NCI-H1930 (cell line): ENCODE data around the gene SINHCAF.
"Not testable (repeated sequence)": the region's sequence is repeated elsewhere in the genome, so short reads cannot be mapped to it uniquely, and the experiment has no call there.

Experiments used
- DNase-seq, 2 experiments: peaks; one replicate each; lab custom pipeline; 2025; lab: John Stamatoyannopoulos, UW

The SINHCAF gene

DNA sequence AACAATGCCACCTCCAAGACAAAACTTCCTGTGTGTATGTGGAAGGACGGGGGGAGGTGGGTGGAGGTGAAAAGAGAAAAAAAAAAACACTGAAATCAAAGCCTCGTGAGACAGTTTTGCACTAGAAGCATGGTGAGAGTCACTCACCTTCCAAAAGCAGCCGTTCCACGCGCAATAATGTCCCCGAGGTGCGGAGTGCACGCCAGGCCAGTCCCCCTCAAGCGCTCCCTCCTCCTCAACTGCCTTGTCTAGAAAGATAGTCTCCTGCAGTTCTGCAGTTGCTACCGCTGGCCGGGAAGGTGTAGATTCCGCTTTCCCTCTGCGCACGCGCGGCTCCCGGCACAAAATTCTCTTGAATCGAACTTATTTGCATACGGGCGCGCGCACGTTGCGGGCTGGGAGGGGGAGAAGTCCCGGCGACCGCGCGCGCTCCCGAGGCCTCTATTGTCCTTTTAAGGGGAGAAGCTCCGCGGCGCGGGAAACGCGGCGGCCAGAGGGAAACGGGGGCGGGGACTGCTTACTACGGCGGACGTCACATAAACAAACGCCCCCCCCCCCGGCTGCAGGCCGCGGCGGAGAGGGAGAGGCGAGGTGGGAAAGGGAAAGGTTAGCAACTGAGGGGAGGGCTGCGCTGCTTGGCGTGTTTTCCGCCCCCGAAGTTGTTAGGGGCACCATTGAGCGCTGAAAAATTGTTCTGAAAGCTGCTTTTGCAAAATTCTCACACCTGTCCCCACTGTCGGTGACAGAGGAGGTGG is at the start of gene SINHCAF:
TSS of gene SINHCAF (minus strand) at position 274 of the 755 bp plus-strand sequence. CDS start 27,946 bp downstream, outside the sequence.
- DNase-seq: peak; percentile 100

DNA sequence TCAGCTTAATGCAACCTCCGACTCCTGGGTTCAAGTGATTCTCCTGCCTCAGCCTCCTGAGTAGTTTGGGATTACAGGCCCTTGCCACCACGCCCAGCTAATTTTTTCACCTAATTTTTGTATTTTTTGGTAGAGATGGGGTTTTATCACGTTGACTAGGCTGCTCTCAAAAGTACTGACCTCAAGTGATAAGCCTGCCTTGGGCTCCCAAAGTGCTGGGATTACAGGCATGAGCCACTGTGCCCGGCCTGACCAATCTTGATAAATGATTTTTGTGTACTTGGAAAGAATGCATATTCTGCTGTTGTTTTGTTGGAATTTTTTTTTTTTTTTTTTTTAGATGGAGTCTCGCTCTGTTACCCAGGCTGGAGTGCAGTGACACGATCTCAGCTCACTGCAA is 49.5 kb upstream of the SINHCAF start:
- not testable (repeated sequence) for DNase-seq

DNA sequence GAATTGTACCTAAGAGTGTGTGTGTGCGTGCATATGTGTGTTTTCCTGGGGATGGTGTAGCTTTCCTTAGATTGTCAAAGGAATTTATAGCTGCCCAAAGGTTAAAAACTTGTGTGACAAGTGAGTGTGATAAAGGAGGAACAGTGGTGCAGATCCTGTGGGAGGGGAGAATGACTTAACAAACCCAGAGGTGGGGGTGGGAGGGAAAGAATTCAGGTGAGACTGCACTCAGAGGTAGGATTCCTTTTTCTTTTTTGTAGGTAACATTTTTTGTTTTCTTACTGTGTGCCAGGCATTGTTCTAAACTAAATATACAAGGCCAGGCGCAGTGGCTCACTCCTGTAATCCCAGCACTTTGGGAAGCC is 45.3 kb upstream of the SINHCAF start:
- DNase-seq: no peak

DNA sequence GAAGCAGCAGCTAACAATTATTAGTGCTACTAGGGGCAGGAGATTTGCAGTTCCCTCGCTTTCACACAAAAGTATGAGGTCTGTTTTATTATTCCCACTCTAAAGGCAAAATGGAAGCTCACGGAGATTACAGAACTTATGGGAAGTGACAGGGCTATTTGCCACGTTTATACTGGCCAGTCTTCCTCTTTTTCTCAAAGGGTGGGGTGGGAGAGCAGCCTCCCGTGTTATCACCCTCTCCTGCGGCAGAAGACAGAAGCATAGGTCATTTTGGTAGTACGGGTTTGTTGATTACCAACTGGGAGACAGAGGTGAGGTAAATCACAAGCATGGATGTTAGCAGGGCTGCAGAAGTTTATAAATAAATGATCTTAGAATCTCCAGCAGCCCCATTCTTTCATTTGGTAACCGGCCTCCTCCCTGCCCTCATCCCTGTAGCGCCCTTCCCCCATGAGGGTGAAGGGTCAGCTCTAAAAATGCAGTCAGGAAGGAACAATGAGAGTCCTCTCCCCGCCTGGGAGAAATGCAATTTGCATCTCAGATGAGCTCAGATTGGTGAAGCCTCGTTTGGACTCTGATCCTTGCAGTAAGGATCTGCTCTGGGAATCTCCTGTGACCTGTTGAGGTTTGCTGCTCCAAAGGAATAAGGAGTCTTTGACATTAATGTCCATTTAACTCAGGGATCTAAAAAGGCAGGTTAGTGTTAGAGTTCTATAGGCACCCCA is 44.7 kb upstream of the SINHCAF start:
- DNase-seq: no peak

DNA sequence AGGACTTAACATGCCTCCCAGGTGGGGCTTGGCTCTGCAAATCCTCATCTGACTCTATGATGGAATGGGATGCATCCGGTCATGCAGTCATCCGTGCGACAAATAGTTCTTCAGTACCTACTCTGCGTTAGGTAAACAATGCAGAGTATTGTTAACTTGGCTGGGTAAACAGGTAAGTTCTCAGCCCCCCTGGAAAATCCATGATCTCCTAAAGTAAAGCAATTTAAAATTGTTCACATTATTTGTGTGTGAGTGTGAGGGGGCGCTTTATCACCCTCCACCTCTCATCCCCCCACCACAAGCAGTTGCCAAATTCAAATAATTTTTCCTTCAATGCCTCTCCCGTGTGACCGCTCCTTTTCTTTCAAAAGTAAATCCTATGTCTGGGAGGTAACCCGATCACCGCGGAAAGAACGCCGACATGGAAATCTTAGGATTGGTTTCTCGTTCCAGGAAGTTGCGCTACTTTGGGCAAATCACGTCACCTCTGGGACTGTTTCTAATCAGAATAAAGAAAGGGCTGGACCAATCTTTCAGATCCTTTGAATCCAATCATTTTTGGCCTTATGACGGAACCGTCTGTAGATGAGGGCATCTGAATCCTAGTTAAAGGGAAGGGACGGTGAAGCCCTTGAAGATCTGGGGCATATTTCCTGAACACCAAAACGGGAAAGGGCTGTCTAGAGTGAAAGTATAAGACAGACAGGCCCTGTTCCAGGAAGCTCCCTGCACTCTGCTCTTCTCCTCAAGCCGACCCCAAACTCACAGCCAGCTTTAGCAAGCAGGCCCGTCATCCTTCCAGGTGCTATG is 44.0 kb upstream of the SINHCAF start:
- DNase-seq: no peak

DNA sequence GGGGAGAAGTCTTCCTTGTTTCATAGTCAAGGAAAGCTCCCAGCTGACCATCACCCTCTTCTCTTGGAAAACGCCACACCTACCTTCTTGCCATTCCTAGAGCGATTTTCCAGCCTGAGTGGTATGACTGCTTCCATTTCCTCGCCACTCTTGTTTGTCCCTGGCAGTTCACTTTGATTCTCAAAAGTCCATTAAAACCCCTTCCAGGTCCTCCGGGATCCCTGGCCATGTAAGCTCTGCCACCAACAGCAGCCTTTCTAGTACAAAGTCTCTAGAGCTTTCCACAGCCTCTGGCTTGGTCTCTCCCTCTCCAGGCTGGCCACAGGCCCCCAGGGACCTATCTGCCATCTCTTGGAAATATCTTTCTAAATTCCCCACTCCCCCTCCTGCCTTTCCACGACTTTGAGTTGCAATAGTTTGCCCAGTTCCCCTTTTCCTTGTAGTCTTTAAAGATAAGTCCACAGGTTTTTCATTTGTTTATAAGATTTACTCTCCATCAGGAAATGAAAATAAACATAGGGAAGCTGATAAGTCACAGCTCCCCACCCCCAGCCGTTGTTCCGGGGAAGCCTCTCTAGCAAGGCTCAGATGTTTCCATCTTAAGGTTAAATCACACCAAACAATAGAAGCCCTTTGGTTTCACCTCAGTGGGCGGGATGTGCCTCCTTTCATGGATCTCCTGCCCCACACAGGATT is 42.9 kb upstream of the SINHCAF start:
- DNase-seq: no peak

DNA sequence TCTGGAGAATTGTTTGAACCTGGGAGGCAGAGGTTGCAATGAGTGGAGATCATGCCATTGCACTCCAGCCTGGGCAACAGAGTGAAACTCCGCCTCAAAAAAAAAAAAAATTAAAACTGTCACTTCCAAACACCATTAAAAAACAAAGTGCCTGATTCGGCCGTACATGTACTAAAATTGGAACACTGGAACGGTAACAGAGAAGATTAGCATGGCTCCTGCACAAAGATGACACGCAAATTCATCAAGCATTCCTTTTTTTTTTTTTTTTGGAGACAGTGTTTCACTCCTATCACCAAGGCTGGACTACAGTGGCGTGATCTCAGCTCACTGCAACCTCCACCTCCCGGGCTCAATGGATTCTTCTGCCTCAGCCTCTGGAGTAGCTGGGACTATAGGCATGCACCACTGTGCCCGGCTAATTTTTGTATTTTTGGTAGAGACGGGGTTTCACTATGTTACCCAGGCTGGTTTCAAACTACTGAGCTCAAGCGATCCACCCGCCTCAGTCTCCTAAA is 40.2 kb upstream of the SINHCAF start:
- no peak for DNase-seq

- no peak for DNase-seq
These were observed 37.9 kb upstream of the SINHCAF start for GRCh38 chr12:31363831-31364230.

DNA sequence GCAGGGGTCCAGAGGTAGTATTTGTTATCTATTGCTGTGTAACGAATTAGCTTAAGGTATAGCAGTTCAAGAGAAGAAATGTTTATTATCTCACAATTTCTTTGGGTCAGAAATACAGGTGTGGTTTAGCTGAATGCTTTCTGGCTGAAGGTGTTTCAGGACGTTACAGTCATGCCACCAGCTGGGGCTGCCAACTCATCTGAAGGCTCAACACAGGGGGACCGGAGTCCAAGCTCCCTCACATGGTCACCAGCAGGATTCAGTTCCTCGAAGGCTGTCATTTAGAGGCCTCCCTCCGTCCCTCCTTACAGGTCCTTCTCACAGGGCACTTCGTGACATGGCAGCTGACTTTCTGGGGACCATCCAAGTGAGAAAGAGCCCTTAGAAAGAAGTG is 37.5 kb upstream of the SINHCAF start:
- DNase-seq: no peak

GRCh38 chr12:31362759-31363415 is 36.9 kb upstream of the SINHCAF start:
- DNase-seq: no peak

- no peak for DNase-seq
These were observed 36.3 kb upstream of the SINHCAF start for GRCh38 chr12:31362115-31362758.

- no peak for DNase-seq
These were observed 35.8 kb upstream of the SINHCAF start for GRCh38 chr12:31361730-31362114.

- DNase-seq: no peak
These were observed 29.8 kb upstream of the SINHCAF start for GRCh38 chr12:31355747-31356107.

GRCh38 chr12:31353750-31354708 is 28.1 kb upstream of the SINHCAF start:
- peak; percentile 19 to 43 for DNase-seq

DNA sequence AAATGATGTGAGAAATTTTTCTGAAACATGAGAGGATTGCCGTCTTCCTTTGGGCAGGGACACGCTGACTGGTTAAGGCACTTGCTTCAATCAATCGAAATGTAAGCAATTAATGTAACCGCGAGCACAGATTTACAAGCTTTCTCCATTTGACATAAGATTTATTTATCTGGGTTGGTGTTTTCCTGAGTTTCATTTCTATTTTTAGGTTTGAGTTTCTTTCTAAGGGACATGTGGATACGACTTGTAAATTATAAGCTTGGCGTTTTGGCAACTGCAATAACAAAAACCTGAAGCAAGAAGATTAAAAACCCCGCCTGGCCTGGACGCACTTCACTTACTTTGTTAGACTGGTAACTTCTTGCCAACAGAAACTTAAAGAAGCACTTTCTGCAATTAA is 20.3 kb upstream of the SINHCAF start:
- no peak for DNase-seq

DNA sequence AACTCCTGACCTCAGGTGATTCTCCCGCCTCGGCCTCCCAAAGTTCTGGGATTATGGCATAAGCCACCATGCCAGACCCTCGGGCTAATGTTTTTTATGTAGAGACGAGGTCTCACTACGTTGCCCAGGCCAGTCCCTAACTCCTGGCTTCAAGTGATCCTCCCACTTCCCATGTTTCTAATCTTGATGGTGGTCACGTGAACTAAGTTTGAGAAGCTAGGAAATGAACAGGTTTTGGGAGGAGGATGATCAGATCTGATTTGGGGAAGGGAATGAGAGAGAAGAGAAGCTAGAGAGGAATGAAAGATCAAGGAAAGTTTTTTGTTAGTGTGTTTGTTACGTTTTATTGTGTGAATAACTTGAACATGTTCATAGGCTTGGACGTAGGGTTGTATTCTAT is 17.2 kb upstream of the SINHCAF start:
- DNase-seq: no peak

GRCh38 chr12:31342286-31342685 is 16.3 kb upstream of the SINHCAF start:
- DNase-seq: no peak

- no peak for DNase-seq
These were observed 14.1 kb upstream of the SINHCAF start for GRCh38 chr12:31339831-31340622.

- DNase-seq: no peak
These were observed 12.0 kb upstream of the SINHCAF start for GRCh38 chr12:31337952-31338351.
